GM12878 (cell line): ENCODE data around the gene ABCB7. TPM values are rescaled to one million over a fixed set of nuclear protein-coding genes. Genes with fewer than 3 reads are reported as not detected.

Experiments
- ATAC-seq: fragments of 200-7000 bp; cut with Tn5 transposase; 3 replicates; pipeline ENCODE4 v1.9.1; 2020; ENCODE audit warnings: mild to moderate bottlenecking, moderate library complexity
- BruUV-seq: library from RNA; stranded (reverse); fragments of 400-500 nt; replicated peaks from 2 replicates; lab custom pipeline; 2021; lab: Mats Ljungman, UMichigan
- CTCF ChIA-PET: fragments of 300-600 bp; sonication (Branson Sonifier 250); formaldehyde crosslinking; extraction: SDS; loops from one replicate; lab custom pipeline; 2021; ENCODE audit warnings: inconsistent platforms; lab: Yijun Ruan, JAX
- POLR2A ChIA-PET: fragments of 350-600 bp; formaldehyde crosslinking; extraction: SDS; loops from one replicate; lab custom pipeline; 2021; ENCODE audit warnings: inconsistent platforms; lab: Charles Lee
- RAD21 ChIA-PET: fragments of 300-600 bp; sonication (Branson Sonifier 250); formaldehyde crosslinking; loops from one replicate; lab custom pipeline; 2023; ENCODE audit warnings: antibody characterized with exemption; ENCODE audit not compliant: unreplicated experiment; lab: Charles Lee
- SMC1A ChIA-PET: fragments of 300-600 bp; sonication (Branson Sonifier 250); formaldehyde crosslinking; loops from one replicate; lab custom pipeline; 2023; ENCODE audit not compliant: unreplicated experiment, uncharacterized antibody; lab: Charles Lee
- DNase-seq: peaks from one replicate; pipeline ENCODE4 v3.0.0-alpha.2; 2011; ENCODE audit warnings: low read depth, low spot score
- FAIRE-seq: peaks from 3 replicates; lab custom pipeline; 2011; peaks lifted over from hg19 to GRCh38; lab: Jason Lieb, UNC
- H2AFZ ChIP-seq: 2 replicates; pipeline ENCODE4 v1.6.0; 2011; ENCODE audit warnings: low read depth, low read length, control low read depth; ENCODE audit not compliant: control insufficient read depth
- H3K27ac ChIP-seq: 2 replicates; pipeline ENCODE4 v1.5.1; 2011; ENCODE audit warnings: control low read depth; ENCODE audit not compliant: control insufficient read depth, insufficient read depth
- H3K27me3 ChIP-seq, 2 experiments: replicated peaks in 1 of 2; 2 replicates each; pipeline versions ENCODE4 v1.6.0 to v1.6.1; 2011; ENCODE audit warnings: low read length in 1 of 2; ENCODE audit not compliant: control insufficient read depth in 2 of 2, insufficient read depth in 2 of 2
- H3K36me3 ChIP-seq, 2 experiments: 2 replicates each; pipeline ENCODE4 v1.5.1; 2011; ENCODE audit warnings: low read length in 1 of 2; ENCODE audit not compliant: control insufficient read depth in 2 of 2, insufficient read depth in 2 of 2
- H3K4me1 ChIP-seq: 2 replicates; pipeline ENCODE4 v1.6.1; 2011; ENCODE audit warnings: mild to moderate bottlenecking, low read length, moderate library complexity, mixed read lengths; ENCODE audit not compliant: control insufficient read depth, insufficient read depth
- H3K4me2 ChIP-seq: 2 replicates; pipeline ENCODE4 v1.6.0; 2011; ENCODE audit warnings: control low read depth; ENCODE audit not compliant: control insufficient read depth, insufficient read depth
- H3K4me3 ChIP-seq: fragments of 200-600 bp; sonication (generic); 2 replicates; pipeline ENCODE4 v1.5.1; 2016
- H3K79me2 ChIP-seq: 2 replicates; pipeline ENCODE4 v1.6.0; 2011; ENCODE audit warnings: low read length; ENCODE audit not compliant: control insufficient read depth, insufficient read depth
- H3K9ac ChIP-seq: 2 replicates; pipeline ENCODE4 v1.8.0; 2011; ENCODE audit warnings: low read length, control low read depth, mixed read lengths; ENCODE audit not compliant: control insufficient read depth, insufficient read depth
- H3K9me3 ChIP-seq: replicated peaks from 3 replicates; pipeline ENCODE4 v1.5.1; 2011; ENCODE audit warnings: mild to moderate bottlenecking, low read length; ENCODE audit not compliant: control insufficient read depth, insufficient read depth
- H4K20me1 ChIP-seq: 2 replicates; pipeline ENCODE4 v1.6.0; 2011; ENCODE audit not compliant: control insufficient read depth, insufficient read depth
- ATF3 ChIP-seq: IDR thresholded peaks from 2 replicates; pipeline ENCODE4 v1.6.1; 2011; ENCODE audit warnings: low read depth, mild to moderate bottlenecking, low read length, moderate library complexity, borderline replicate concordance; ENCODE audit errors: extremely low read depth
- BCL11A ChIP-seq: IDR thresholded peaks from 2 replicates; pipeline ENCODE4 v1.6.1; 2011; ENCODE audit warnings: low read depth, low read length
- CTCF ChIP-seq, 3 experiments: IDR thresholded peaks in 2 of 3; conservative IDR thresholded peaks in 1 of 3; 2 replicates each; pipeline ENCODE4 v1.5.1; 2011; ENCODE audit warnings: low read depth in 3 of 3, low read length in 3 of 3, mild to moderate bottlenecking in 3 of 3, control low read depth in 2 of 3, moderate library complexity in 2 of 3, inconsistent platforms in 1 of 3, mixed read lengths in 1 of 3; ENCODE audit not compliant: control insufficient read depth in 2 of 3, insufficient read depth in 1 of 3; ENCODE audit errors: extremely low read depth in 1 of 3
- E2F8 ChIP-seq: fragments of 450-650 bp; IDR thresholded peaks from 2 replicates; pipeline ENCODE4 v1.6.1; 2018; ENCODE audit warnings: mild to moderate bottlenecking, low read depth, moderate library complexity; ENCODE audit not compliant: partially characterized antibody
- ETV6 ChIP-seq, 2 experiments: fragments of 450-650 bp in 1 of 2; IDR thresholded peaks in 1 of 2; conservative IDR thresholded peaks in 1 of 2; 2 replicates each; pipeline ENCODE4 v1.6.1; 2014; ENCODE audit warnings: antibody characterized with exemption in 1 of 2, borderline replicate concordance in 1 of 2, low read depth in 1 of 2, mild to moderate bottlenecking in 1 of 2, moderate library complexity in 1 of 2
- GATAD2B ChIP-seq: fragments of 450-650 bp; conservative IDR thresholded peaks from 2 replicates; pipeline ENCODE4 v1.6.1; 2017; ENCODE audit warnings: low read depth, mild to moderate bottlenecking, moderate library complexity
- KLF5 ChIP-seq: fragments of 450-650 bp; IDR thresholded peaks from 2 replicates; pipeline ENCODE4 v1.6.1; 2014; ENCODE audit warnings: mild to moderate bottlenecking; ENCODE audit not compliant: partially characterized antibody
- NBN ChIP-seq: fragments of 450-650 bp; IDR thresholded peaks from 2 replicates; pipeline ENCODE4 v1.6.1; 2016
- RBBP5 ChIP-seq: fragments of 200-600 bp; sonication (generic); conservative IDR thresholded peaks from 2 replicates; pipeline ENCODE4 v1.6.1; 2016
- RELA ChIP-seq: fragments of 450-650 bp; IDR thresholded peaks from 2 replicates; pipeline ENCODE4 v1.8.0; 2014; ENCODE audit warnings: borderline replicate concordance; ENCODE audit not compliant: partially characterized antibody
- SMAD5 ChIP-seq: IDR thresholded peaks from 2 replicates; pipeline ENCODE4 v1.6.1; 2016; ENCODE audit warnings: antibody characterized with exemption, low read depth
- YY1 ChIP-seq: IDR thresholded peaks from 2 replicates; pipeline ENCODE4 v1.6.1; 2011; ENCODE audit warnings: low read depth, mild to moderate bottlenecking, low read length
- ZBED1 ChIP-seq: IDR thresholded peaks from 2 replicates; pipeline ENCODE4 v1.6.1; 2016; ENCODE audit warnings: borderline replicate concordance
- ZSCAN29 ChIP-seq: fragments of 450-650 bp; IDR thresholded peaks from 2 replicates; pipeline ENCODE4 v1.6.1; 2017; ENCODE audit warnings: mild to moderate bottlenecking, moderate library complexity
- WGBS: methylation state at CpG from one replicate; pipeline ENCODE4 v1.1.6; 2016; ENCODE audit warnings: low lambda C conversion rate; ENCODE audit not compliant: insufficient replicate concordance, insufficient coverage; ENCODE audit errors: missing lambda C conversion rate; 5-methylcytosine and 5-hydroxymethylcytosine counted together
- in situ Hi-C: fragments of 300-500 bp; cut with MboI; formaldehyde crosslinking; loops from 9 replicates; pipeline ENCODE4 v1.14.3; 2018; ENCODE audit warnings: mixed read lengths
- intact Hi-C: fragments of 100-400 bp; cut with micrococcal nuclease; formaldehyde crosslinking; loops from one replicate; pipeline ENCODE4 v1.14.2; 2022; ENCODE audit not compliant: unreplicated experiment
- polyA plus RNA-seq, 11 experiments: library from polyadenylated mRNA; depleted of rRNA in 4 of 11; unstranded in 6 of 11; stranded (reverse) in 5 of 11; fragments of >200 nt; fragmentation: Nextera tagmentation in 4 of 11; fragmentation: Illumina TruSeq in 1 of 11; extraction: Ambion mirVana in 4 of 11; extraction: Trizol in 1 of 11; gene quantifications; 1 replicate in 1 of 11; 2 replicates in 10 of 11; pipeline versions ENCODE4 v1.2.1 to v1.2.3, GENCODE V29; 2011 to 2016; ENCODE audit warnings: inconsistent platforms in 2 of 11, missing spikeins in 2 of 11, low read depth in 1 of 11
- total RNA-seq, 4 experiments: library from RNA; depleted of rRNA in 3 of 4; stranded (reverse); fragments of >200 nt in 3 of 4; fragmentation: Illumina TruSeq in 1 of 4; extraction: Trizol in 1 of 4; gene quantifications; 2 replicates each; pipeline versions ENCODE4 v1.2.1 to v1.2.3, GENCODE V29; 2013 to 2021
- TF ChIP-seq, protein P1 (sequence below): fragments of 450-650 bp; formaldehyde crosslinking; IDR thresholded peaks from 2 replicates; pipeline ENCODE4 v1.4.0; 2022; ENCODE audit warnings: mild to moderate bottlenecking, moderate library complexity

The ABCB7 gene
- total and polyA plus RNA-seq, 10 of the 15 experiments (the other 5 are each of a cell fraction or from before 2014, with no cell fraction given) = 16.8 to 62.7 (median 30.6) TPM

GRCh38 chrX:75086731-75087195, 69.3 kb downstream of the ABCB7 start:
- Histone ChIP-seq H3K4me3 (no peak overlapping the region), H3K9ac (no peak overlapping the region), H3K79me2 (no peaks in the 10 kb centered on the region), H3K9me3 (no peaks in the 10 kb centered on the region; the same call in 1 of the 3 replicates), H4K20me1 (no peaks in the 10 kb centered on the region), H3K36me3 (no peaks in the 10 kb centered on the region), H2AFZ (no peak overlapping the region), H3K27me3 (no peaks in the 10 kb centered on the region), H3K27ac (no peak overlapping the region), H3K4me2 (no peak overlapping the region), H3K4me1 (no peaks in the 10 kb centered on the region)
- ChIA-PET RAD21 (no interaction called here), CTCF (no interaction called here), POLR2A (no interaction called here), SMC1A (no interaction called here)
- WGBS = 25% methylated on average over 2 of the region's 2 CpGs
- TF ChIP-seq BCL11A (no peak), RBBP5 (no peak), RELA (no peak), KLF5 (no peak), SMAD5 (no peak), YY1 (no peak), CTCF (IDR thresholded peaks at IDR 0.05 in 2 of 3, conservative IDR thresholded peaks at IDR 0.05 in 1 of 3; ENCODE audit: control insufficient read depth in 2 of 3, extremely low read depth in 1 of 3, insufficient read depth in 1 of 3, low read depth in 3 of 3, low read length in 3 of 3) (no peak), E2F8 (no peak), GATAD2B (no peak), ZBED1 (no peak), ATF3 (no peak), NBN (no peak), ETV6 (conservative IDR thresholded peaks at IDR 0.05 in 1 of 2, IDR thresholded peaks at IDR 0.05 in 1 of 2; ENCODE audit: borderline replicate concordance in 1 of 2, low read depth in 1 of 2) (no peak), ZSCAN29 (no peak)
- TF ChIP-seq, protein P1, sequence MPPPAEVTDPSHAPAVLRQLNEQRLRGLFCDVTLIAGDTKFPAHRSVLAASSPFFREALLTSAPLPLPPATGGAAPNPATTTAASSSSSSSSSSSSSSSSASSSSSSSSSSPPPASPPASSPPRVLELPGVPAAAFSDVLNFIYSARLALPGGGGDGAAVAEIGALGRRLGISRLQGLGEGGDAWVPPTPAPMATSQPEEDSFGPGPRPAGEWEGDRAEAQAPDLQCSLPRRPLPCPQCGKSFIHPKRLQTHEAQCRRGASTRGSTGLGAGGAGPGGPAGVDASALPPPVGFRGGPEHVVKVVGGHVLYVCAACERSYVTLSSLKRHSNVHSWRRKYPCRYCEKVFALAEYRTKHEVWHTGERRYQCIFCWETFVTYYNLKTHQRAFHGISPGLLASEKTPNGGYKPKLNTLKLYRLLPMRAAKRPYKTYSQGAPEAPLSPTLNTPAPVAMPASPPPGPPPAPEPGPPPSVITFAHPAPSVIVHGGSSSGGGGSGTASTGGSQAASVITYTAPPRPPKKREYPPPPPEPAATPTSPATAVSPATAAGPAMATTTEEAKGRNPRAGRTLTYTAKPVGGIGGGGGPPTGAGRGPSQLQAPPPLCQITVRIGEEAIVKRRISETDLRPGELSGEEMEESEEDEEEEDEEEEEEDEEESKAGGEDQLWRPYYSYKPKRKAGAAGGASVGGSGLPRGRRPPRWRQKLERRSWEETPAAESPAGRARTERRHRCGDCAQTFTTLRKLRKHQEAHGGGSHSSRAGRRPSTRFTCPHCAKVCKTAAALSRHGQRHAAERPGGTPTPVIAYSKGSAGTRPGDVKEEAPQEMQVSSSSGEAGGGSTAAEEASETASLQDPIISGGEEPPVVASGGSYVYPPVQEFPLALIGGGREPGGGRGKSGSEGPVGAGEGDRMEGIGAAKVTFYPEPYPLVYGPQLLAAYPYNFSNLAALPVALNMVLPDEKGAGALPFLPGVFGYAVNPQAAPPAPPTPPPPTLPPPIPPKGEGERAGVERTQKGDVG (CRISPR knock-in tag) = no peak
- no peak for DNase-seq
- no peak for ATAC-seq
- in situ Hi-C loops (no loop called here), intact Hi-C loops (no loop called here)
- BruUV-seq = no TSS peak
- FAIRE-seq = no peak
